Neuron (in vitro differentiated cells): ENCODE measurements around the gene GCNT2.
"Not testable (repeated sequence)": the region's sequence is repeated elsewhere in the genome, so short reads cannot be mapped to it uniquely, and the experiment has no call there.

Experiments
- H2AFZ ChIP-seq: one replicate; pipeline ENCODE4 v1.6.1; 2013; ENCODE audit warnings: low read depth, mild to moderate bottlenecking, inconsistent platforms, low read length, moderate library complexity
- H3K27me3 ChIP-seq: one replicate; pipeline ENCODE4 v1.6.1; 2013; ENCODE audit warnings: low read length; ENCODE audit not compliant: insufficient read depth
- H3K36me3 ChIP-seq: one replicate; pipeline ENCODE4 v1.6.1; 2013; ENCODE audit warnings: low read length; ENCODE audit not compliant: insufficient read depth
- H3K4me1 ChIP-seq: one replicate; pipeline ENCODE4 v1.6.1; 2013; ENCODE audit warnings: low read length; ENCODE audit not compliant: insufficient read depth
- H3K4me3 ChIP-seq: 2 replicates; pipeline ENCODE4 v1.5.1; 2013; ENCODE audit warnings: mild to moderate bottlenecking, low read length, moderate library complexity
- H3K9me3 ChIP-seq: one replicate; pipeline ENCODE4 v1.6.1; 2013; ENCODE audit warnings: low read length

GCNT2 gene

GRCh38 chr6:10522929-10523573, 1.9 kb downstream of the GCNT2 start:
- H3K4me3 ChIP-seq, result no peak overlapping the region

GRCh38 chr6:10526156-10526555, 5.0 kb downstream of the GCNT2 start:
- Histone ChIP-seq H3K4me3 (no peak overlapping the region), H3K27me3 (no peaks in the 10 kb centered on the region), H3K4me1 (no peaks in the 10 kb centered on the region), H3K9me3 (no peaks in the 10 kb centered on the region), H2AFZ (no peak overlapping the region), H3K36me3 (no peaks in the 10 kb centered on the region)

More at GRCh38 chr6:10522929-10523573, 1.9 kb downstream of the GCNT2 start:
- Histone ChIP-seq H3K9me3 (no peaks in the 10 kb centered on the region), H3K36me3 (no peaks in the 10 kb centered on the region), H2AFZ (no peak overlapping the region), H3K4me1 (no peaks in the 10 kb centered on the region), H3K27me3 (no peaks in the 10 kb centered on the region)

GRCh38 chr6:10528158-10528981, 7.2 kb downstream of the GCNT2 start:
- H3K36me3 ChIP-seq, result no peaks in the 10 kb centered on the region
- H3K4me3 ChIP-seq, result no peak overlapping the region
- H2AFZ ChIP-seq, result no peak overlapping the region
- H3K27me3 ChIP-seq, result no peaks in the 10 kb centered on the region
- H3K9me3 ChIP-seq, result no peaks in the 10 kb centered on the region
- no peaks in the 10 kb centered on the region for H3K4me1 ChIP-seq

- no peak overlapping the region for H3K4me3 ChIP-seq
- no peaks in the 10 kb centered on the region for H3K9me3 ChIP-seq
- H3K27me3 ChIP-seq, result no peaks in the 10 kb centered on the region
- peaks cover 2% of the 10 kb centered on the region for H3K4me1 ChIP-seq
- no peak overlapping the region for H2AFZ ChIP-seq
- no peaks in the 10 kb centered on the region for H3K36me3 ChIP-seq
Observed at GRCh38 chr6:10529231-10529801, 8.2 kb downstream of the GCNT2 start.

GRCh38 chr6:10529828-10530374, 8.8 kb downstream of the GCNT2 start:
- not testable (repeated sequence) for H3K36me3 ChIP-seq, H3K4me3 ChIP-seq

GRCh38 chr6:10531503-10531902, 10.4 kb downstream of the GCNT2 start:
- Histone ChIP-seq H3K4me3 (no peak overlapping the region), H3K36me3 (no peaks in the 10 kb centered on the region), H2AFZ (no peak overlapping the region), H3K27me3 (no peaks in the 10 kb centered on the region), H3K9me3 (no peaks in the 10 kb centered on the region), H3K4me1 (peaks cover 5% of the 10 kb centered on the region)

More at GRCh38 chr6:10529828-10530374, 8.8 kb downstream of the GCNT2 start:
- not testable (repeated sequence) for H2AFZ ChIP-seq, H3K27me3 ChIP-seq, H3K9me3 ChIP-seq, H3K4me1 ChIP-seq

GRCh38 chr6:10531942-10532341, 10.8 kb downstream of the GCNT2 start:
- H3K36me3 ChIP-seq, result no peaks in the 10 kb centered on the region
- no peaks in the 10 kb centered on the region for H3K9me3 ChIP-seq
- no peaks in the 10 kb centered on the region for H3K27me3 ChIP-seq
- no peak overlapping the region for H3K4me3 ChIP-seq
- no peak overlapping the region for H2AFZ ChIP-seq
- H3K4me1 ChIP-seq, result peaks cover 5% of the 10 kb centered on the region

- no peaks in the 10 kb centered on the region for H3K27me3 ChIP-seq
Observed at GRCh38 chr6:10532392-10532791, 11.2 kb downstream of the GCNT2 start.

GRCh38 chr6:10534419-10534762, 13.2 kb downstream of the GCNT2 start:
- H3K27me3 ChIP-seq, result no peaks in the 10 kb centered on the region
- peaks cover 5% of the 10 kb centered on the region for H3K4me1 ChIP-seq
- no peaks in the 10 kb centered on the region for H3K9me3 ChIP-seq
- H3K4me3 ChIP-seq, result no peak overlapping the region
- H3K36me3 ChIP-seq, result no peaks in the 10 kb centered on the region
- no peak overlapping the region for H2AFZ ChIP-seq

More at GRCh38 chr6:10532392-10532791, 11.2 kb downstream of the GCNT2 start:
- H3K9me3 ChIP-seq, result no peaks in the 10 kb centered on the region
- no peak overlapping the region for H2AFZ ChIP-seq
- peaks cover 5% of the 10 kb centered on the region for H3K4me1 ChIP-seq
- H3K36me3 ChIP-seq, result no peaks in the 10 kb centered on the region
- no peak overlapping the region for H3K4me3 ChIP-seq

GRCh38 chr6:10535193-10535592, 14.0 kb downstream of the GCNT2 start:
- Histone ChIP-seq H3K4me3 (no peak overlapping the region), H3K9me3 (no peaks in the 10 kb centered on the region), H2AFZ (no peak overlapping the region), H3K4me1 (peaks cover 5% of the 10 kb centered on the region), H3K36me3 (no peaks in the 10 kb centered on the region), H3K27me3 (no peaks in the 10 kb centered on the region)

GRCh38 chr6:10537726-10538125, 16.6 kb downstream of the GCNT2 start:
- Histone ChIP-seq H3K36me3 (no peaks in the 10 kb centered on the region), H2AFZ (no peak overlapping the region), H3K27me3 (no peaks in the 10 kb centered on the region), H3K4me3 (no peak overlapping the region), H3K4me1 (peaks cover 5% of the 10 kb centered on the region), H3K9me3 (no peaks in the 10 kb centered on the region)

GRCh38 chr6:10540073-10540746, 19.1 kb downstream of the GCNT2 start:
- H3K9me3 ChIP-seq, result no peaks in the 10 kb centered on the region
- H3K36me3 ChIP-seq, result no peaks in the 10 kb centered on the region
- H2AFZ ChIP-seq, result no peak overlapping the region
- no peaks in the 10 kb centered on the region for H3K27me3 ChIP-seq
- no peaks in the 10 kb centered on the region for H3K4me1 ChIP-seq
- H3K4me3 ChIP-seq, result no peak overlapping the region

GRCh38 chr6:10541591-10541990, 20.4 kb downstream of the GCNT2 start:
- H3K36me3 ChIP-seq, result no peaks in the 10 kb centered on the region
- H3K9me3 ChIP-seq, result no peaks in the 10 kb centered on the region
- H2AFZ ChIP-seq, result no peak overlapping the region
- no peaks in the 10 kb centered on the region for H3K27me3 ChIP-seq
- no peak overlapping the region for H3K4me3 ChIP-seq
- no peaks in the 10 kb centered on the region for H3K4me1 ChIP-seq
